T-helper 1 cell treated with Interleukin-12 subunit alpha and Interleukin-12 subunit beta and Interleukin-4 antibody, amounts not matched to agents 30 μg/mL and 1 μg/mL, for 36 hours (primary cell): ENCODE results near the gene PLA1A.

Source experiments
- H3K27ac Mint-ChIP-seq: one replicate; pipeline ENCODE4 v1.8.0; 2021; ENCODE audit warnings: mild to moderate bottlenecking, mixed read lengths
- H3K27me3 Mint-ChIP-seq: one replicate; pipeline ENCODE4 v1.8.0; 2021; ENCODE audit warnings: low read depth, mixed read lengths
- H3K36me3 Mint-ChIP-seq: one replicate; pipeline ENCODE4 v1.8.0; 2021; ENCODE audit warnings: low read depth, mixed read lengths
- H3K4me1 Mint-ChIP-seq: one replicate; pipeline ENCODE4 v1.8.0; 2021; ENCODE audit warnings: low read depth, mixed read lengths
- H3K4me3 Mint-ChIP-seq: one replicate; pipeline ENCODE4 v1.8.0; 2021; ENCODE audit warnings: mild to moderate bottlenecking, moderate library complexity, mixed read lengths
- H3K9me3 Mint-ChIP-seq: one replicate; pipeline ENCODE4 v1.8.0; 2021; ENCODE audit warnings: mixed read lengths

The PLA1A gene

DNA sequence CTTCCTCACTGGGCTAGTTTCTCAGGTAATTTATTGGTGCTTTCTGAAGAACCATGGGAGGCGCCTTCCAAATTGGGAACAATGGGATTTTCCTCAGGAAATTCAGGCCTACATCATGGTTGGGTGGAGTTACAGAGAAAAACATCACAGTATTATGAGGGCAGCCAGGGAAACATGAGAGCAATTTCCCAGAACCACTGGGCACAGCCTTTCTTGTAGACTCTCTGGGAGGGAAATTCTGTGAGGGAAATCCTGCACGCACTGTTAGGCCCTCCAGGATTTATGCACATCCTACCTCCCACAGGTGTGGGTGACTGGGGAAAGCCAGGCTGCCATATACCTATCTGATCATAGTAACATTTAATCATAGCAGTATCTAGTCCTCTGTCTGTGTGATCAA lies 49.5 kb downstream of the PLA1A start:
- Mint-ChIP-seq H3K36me3 (peaks cover 3% of the 10 kb centered on the region), H3K27ac (no peak overlapping the region), H3K27me3 (no peaks in the 10 kb centered on the region), H3K4me1 (peaks cover 2% of the 10 kb centered on the region), H3K4me3 (no peak overlapping the region), H3K9me3 (no peaks in the 10 kb centered on the region)

DNA sequence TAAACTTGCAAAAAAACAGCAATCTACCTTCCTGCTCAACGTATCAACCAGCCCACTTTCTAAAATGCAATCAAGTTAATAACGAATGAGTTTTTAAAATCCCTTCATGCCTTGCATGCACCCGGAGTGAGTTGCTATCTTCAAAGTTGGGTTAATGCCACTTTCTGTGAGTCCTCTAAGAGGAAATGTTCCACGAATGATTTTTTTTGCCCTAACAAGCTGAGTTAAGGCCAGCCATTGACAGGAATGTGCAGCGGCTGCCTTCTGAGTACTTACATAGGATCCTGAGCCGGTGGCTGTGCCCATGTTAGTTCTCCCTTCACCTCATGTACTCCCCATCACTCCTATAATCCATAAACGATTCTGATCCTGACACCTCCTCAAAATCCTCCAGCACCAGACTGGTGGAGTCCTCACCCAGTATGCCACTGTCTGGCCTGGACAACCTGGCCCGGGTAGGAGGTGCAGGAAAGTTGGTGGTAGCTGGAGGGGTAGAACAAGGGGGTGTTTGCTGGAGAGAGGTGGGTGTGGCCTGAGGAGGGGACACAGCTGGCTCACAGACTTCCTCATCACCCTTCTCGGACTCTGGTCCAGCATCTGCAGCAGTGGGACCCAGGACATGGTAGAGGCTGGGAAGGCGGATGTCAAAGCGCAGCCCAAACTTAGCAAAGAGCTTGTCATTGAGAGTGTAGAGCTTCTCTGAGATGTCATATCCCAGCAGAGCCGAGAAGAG lies 50.3 kb downstream of the PLA1A start:
- Mint-ChIP-seq H3K27me3 (no peaks in the 10 kb centered on the region), H3K4me1 (peaks cover 2% of the 10 kb centered on the region), H3K36me3 (peaks cover 3% of the 10 kb centered on the region), H3K9me3 (no peaks in the 10 kb centered on the region), H3K4me3 (no peak overlapping the region), H3K27ac (no peak overlapping the region)

DNA sequence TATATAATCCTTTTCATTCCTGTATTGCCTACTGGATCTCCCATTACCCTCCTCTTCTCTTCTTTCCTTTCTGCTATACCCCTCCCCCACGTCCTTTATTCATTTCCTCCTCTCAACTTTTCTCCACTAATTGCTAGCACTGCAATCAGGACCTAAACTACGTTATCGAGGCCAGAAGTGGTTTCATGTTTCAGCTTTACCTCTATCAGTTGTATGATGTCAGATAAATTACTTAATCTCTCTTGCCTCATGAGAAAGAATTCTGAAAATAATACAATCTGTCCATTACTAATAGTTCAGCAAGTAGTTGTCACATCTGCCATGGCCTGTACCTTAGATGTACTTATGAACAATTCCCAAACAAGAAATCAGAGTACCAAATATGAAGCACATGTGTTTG lies 52.1 kb downstream of the PLA1A start:
- H3K9me3 Mint-ChIP-seq: no peaks in the 10 kb centered on the region
- no peaks in the 10 kb centered on the region for H3K27me3 Mint-ChIP-seq
- no peak overlapping the region for H3K27ac Mint-ChIP-seq
- no peak overlapping the region for H3K4me3 Mint-ChIP-seq
- H3K4me1 Mint-ChIP-seq: no peaks in the 10 kb centered on the region
- peaks cover 3% of the 10 kb centered on the region for H3K36me3 Mint-ChIP-seq

DNA sequence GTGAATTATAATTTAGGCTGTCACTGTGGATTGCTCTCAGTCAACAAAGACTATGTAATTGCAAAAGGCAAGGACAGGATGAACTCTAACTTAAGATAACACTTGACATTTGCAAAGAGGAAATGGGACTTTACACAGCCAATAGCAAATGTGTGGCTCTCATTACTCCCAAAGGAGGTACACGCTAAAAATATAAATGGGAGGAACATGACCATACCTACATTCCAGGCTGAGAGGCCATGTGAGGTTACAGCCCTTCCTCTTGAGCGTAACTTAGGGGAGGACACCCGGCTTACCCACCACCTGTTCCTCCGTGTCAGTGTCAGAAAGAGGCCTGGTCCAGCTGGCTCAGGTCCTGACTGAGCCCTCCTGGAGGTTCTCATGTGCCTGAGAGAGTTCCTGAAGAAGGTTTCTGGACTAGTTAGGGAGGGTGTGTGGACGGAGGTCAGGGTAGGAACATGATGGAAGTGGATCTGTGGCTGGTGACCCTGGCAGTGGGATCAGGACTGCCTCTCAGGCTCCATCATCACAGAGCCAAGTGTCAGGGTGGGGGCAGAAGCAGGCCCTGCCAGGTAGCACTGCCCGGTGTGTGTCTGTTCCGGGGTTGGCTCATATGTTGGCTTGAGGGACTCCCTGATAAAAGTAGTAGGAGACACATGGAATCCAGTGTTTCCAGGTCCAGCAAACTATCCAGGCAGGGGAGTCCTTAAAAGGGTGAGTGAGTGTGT lies 54.8 kb downstream of the PLA1A start:
- Mint-ChIP-seq H3K4me1 (no peaks in the 10 kb centered on the region), H3K36me3 (no peaks in the 10 kb centered on the region), H3K27ac (no peak overlapping the region), H3K9me3 (no peaks in the 10 kb centered on the region), H3K27me3 (no peaks in the 10 kb centered on the region), H3K4me3 (no peak overlapping the region)

DNA sequence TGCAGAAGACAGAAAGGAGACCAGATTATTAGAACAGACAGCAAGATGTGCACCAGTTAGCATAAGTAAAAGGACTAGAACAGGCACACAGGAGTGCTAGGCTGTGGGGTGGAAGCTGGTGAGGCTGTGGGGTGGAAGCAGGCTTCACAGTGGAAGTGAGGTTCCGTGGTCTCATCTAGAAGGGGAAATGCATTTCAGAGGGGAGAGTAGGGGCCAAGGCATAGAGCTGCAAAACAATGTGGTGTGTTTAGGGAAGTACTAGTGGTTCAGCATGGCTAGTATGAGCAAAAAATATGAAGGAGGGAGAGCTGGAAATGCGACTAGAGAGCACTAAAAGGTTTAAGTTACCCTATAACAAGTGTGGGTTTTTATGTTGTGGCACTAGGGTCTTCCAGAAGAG lies 56.2 kb downstream of the PLA1A start:
- Mint-ChIP-seq H3K36me3 (no peaks in the 10 kb centered on the region), H3K4me3 (no peak overlapping the region), H3K9me3 (no peaks in the 10 kb centered on the region), H3K4me1 (peaks cover 6% of the 10 kb centered on the region), H3K27ac (no peak overlapping the region), H3K27me3 (no peaks in the 10 kb centered on the region)

DNA sequence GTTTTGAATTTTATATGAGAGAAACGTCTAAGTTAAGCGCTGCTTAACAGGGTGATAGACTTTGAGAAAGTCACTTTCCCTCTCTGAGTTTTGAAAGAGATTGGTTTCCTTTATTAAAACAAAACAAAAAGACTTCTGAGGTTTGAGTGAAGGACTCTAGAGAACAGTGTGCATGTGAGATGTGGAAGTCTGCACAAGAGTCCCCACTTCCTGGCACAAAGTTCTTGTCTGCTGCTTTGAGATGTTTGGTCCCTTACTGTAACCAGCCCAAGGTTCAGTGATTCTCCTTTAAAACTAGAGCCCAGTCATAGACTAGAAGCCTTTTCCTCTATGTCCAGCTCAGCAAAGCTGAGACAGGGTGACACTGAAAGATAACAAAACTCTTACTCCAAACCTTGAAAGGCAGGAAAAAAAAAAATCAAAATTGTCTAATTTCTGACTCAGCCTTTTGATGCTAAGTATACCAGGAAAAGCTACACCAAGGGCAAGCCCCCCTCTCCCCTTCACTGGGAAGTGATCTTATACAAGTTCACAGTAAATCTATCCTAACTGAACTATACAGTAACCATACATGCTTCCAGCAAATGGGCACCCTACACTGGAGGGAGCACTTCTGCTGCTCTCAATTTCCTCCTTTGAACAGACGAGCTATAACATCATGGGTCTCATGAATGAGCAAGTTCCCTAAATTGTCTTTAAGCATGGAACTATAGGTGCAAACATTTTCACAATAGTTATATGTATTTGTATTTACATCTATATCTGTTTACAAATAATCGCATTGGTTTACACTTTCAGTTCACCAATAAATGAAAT lies 60.4 kb downstream of the PLA1A start:
- H3K27me3 Mint-ChIP-seq: no peaks in the 10 kb centered on the region
- no peak overlapping the region for H3K27ac Mint-ChIP-seq
- H3K36me3 Mint-ChIP-seq: peaks cover 1% of the 10 kb centered on the region
- peaks cover 6% of the 10 kb centered on the region for H3K4me1 Mint-ChIP-seq
- H3K4me3 Mint-ChIP-seq: no peak overlapping the region
- H3K9me3 Mint-ChIP-seq: no peaks in the 10 kb centered on the region

DNA sequence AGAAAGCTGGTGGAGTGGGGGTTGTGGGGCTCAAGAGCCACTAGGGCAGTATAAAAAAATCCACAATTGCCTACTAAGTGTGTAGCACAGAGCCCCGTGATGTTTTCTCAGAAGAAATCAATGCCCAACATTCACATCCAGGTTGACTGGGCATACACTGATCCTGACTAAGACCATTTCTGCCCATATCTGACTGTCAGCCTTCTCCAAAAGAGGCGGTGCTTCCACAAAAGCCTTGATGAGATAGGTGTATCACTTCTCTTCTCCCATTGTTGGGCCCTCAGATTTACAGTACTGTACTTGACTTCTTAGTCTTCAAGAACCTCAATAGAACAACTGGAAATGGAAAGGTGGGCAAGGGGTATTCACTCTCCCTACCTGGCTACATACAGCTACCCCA lies 61.3 kb downstream of the PLA1A start:
- no peaks in the 10 kb centered on the region for H3K9me3 Mint-ChIP-seq
- no peaks in the 10 kb centered on the region for H3K27me3 Mint-ChIP-seq
- no peak overlapping the region for H3K4me3 Mint-ChIP-seq
- H3K36me3 Mint-ChIP-seq: peaks cover 1% of the 10 kb centered on the region
- H3K27ac Mint-ChIP-seq: no peak overlapping the region
- H3K4me1 Mint-ChIP-seq: peaks cover 6% of the 10 kb centered on the region

DNA sequence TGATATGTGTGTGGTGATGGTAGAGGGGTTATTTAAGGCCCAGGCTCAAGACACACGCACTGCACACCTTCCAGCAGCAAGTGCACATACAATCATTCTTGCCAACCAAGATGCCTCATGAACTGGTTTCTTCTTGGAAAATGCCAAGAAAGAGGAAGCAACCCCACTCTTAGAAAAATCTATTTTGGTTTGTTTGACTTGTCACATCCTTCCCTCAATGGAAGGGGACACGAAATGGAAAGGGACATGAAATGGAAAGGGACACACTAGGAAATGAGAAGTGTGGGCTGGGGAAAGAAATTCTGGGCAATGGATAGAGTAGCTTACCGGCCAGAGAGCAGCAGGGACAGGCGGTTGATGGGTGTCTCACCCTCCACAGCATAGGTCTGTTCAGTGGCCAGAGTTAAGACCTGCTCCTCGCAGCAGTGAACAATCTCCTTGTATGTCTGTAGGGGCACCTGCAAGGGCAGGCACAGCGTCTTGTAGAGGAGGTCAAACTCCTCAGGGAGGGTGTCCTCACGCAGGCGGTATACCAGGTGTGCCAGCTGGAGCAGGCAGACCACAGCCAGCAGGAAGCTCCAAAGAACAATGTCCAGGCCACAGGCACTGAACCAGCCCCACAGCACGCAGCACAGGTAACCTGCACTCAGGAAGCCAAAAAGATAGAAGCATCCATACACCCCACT lies 62.1 kb downstream of the PLA1A start:
- no peak overlapping the region for H3K27ac Mint-ChIP-seq
- peaks cover 1% of the 10 kb centered on the region for H3K36me3 Mint-ChIP-seq
- no peaks in the 10 kb centered on the region for H3K9me3 Mint-ChIP-seq
- no peak overlapping the region for H3K4me3 Mint-ChIP-seq
- H3K4me1 Mint-ChIP-seq: peaks cover 6% of the 10 kb centered on the region
- H3K27me3 Mint-ChIP-seq: no peaks in the 10 kb centered on the region

DNA sequence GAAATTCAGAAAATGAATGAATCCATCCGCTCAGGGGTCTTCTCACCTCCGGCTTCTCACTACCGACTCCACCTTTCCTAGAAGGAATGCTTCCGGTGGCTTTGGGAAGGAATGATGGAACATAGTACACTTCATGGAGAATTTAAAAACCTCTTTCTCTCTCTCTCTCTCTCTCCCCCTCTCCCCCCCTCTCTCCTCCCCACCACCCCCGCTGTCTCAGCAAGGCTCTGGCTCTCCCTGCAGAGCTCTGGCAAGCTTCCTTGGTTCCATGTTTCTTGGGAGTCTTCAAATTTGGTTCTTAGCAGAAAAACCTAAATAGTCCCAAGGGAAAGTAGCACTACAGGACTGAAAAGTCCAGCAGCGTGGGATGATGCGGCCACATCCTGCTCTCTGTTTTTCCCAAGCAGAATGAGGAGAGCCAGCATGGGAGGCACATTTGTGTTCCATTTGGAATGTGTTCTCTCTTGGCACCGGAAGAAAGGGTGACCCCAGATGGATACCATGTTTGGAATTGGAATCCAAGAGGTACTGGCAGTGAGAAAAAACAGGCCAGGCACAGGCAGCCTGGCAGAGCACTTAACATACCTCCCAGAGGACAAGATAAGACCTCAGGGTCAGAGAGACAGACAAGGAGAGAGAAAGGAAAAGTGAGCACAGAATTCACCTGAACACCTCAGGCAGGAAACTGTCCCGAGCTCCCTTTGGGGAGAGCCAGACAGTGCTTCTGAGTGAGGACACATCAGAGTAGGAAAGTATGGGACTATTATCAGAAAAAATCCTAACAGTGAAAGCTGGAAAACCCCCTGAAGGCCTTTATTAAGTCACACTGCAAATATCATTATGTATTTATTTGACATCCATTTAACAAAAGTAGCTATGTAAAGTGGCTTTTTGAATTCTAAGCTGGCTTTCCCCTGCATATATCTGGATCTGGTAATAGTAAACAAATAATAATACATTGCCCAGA lies 63.1 kb downstream of the PLA1A start, which contains the start of gene POPDC2:
POPDC2 (minus strand) TSS at position 116 of the 967 bp plus-strand sequence. CDS start 166 bp downstream, outside the sequence.
- H3K9me3 Mint-ChIP-seq: no peaks in the 10 kb centered on the region
- H3K4me1 Mint-ChIP-seq: peaks cover 7% of the 10 kb centered on the region
- no peak within 1 kb of the TSS for H3K4me3 Mint-ChIP-seq
- no peaks in the 10 kb centered on the region for H3K27me3 Mint-ChIP-seq
- H3K36me3 Mint-ChIP-seq: peaks cover 1% of the 10 kb centered on the region
- no peak within 1 kb of the TSS for H3K27ac Mint-ChIP-seq

DNA sequence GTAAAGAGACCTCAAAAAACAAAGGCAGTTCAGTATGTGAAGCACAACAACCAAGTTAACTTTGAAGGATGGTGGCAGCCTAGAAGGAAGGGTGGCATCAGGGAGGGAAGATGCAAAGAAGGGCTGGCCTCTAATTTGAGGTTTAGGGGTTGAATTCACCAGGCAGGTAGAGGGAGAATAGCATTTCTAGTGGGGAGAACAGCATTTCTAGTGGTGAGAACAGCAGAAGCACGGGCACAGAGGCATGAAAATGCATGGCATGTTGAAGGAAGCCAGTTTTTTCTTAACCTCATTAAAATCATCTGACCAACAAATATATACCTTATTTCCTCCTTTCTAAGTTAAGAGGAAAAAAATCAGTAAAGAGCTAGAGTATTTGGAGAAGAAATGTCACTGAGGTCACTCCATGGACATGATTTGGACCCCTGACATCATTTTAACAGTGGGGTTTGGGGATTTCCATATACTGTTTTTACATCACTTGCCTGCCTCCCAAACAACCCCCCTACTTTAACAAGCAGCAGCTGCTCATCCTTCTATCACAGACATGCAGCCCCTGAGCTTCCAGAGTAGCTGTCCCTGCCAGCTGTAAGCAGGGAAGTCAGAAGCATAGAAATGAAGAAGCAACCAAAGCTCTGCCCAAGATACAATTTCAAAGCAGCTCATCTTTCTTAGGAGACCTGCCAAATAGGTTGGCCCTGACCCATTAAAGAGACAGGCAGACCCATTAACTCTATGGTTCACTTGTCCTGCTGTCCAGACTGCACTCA lies 65.1 kb downstream of the PLA1A start:
- no peak overlapping the region for H3K4me3 Mint-ChIP-seq
- H3K27me3 Mint-ChIP-seq: no peaks in the 10 kb centered on the region
- H3K4me1 Mint-ChIP-seq: peaks cover 5% of the 10 kb centered on the region
- no peak overlapping the region for H3K27ac Mint-ChIP-seq
- no peaks in the 10 kb centered on the region for H3K9me3 Mint-ChIP-seq
- H3K36me3 Mint-ChIP-seq: peaks cover 7% of the 10 kb centered on the region

DNA sequence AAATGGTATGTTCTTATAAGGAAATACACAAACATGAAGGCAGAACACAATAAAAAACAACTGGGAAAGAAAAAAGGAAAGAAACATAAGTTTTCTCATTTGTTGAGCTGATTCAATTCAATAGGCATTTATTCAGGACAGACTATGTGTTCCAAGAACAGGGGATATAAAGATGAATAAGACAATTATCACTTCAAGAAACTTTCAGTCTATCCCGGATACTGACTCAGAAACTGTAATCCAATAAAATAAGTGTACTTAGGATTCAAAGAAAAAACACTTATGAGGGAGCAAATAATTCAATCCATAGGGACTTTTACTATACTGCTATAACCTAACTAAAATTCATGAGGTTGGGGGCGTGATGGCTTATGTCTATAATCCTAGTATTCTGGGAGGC lies 66.2 kb downstream of the PLA1A start:
- Mint-ChIP-seq H3K4me3 (no peak overlapping the region), H3K27ac (no peak overlapping the region), H3K36me3 (peaks cover 7% of the 10 kb centered on the region), H3K4me1 (peaks cover 2% of the 10 kb centered on the region), H3K9me3 (no peaks in the 10 kb centered on the region), H3K27me3 (no peaks in the 10 kb centered on the region)

DNA sequence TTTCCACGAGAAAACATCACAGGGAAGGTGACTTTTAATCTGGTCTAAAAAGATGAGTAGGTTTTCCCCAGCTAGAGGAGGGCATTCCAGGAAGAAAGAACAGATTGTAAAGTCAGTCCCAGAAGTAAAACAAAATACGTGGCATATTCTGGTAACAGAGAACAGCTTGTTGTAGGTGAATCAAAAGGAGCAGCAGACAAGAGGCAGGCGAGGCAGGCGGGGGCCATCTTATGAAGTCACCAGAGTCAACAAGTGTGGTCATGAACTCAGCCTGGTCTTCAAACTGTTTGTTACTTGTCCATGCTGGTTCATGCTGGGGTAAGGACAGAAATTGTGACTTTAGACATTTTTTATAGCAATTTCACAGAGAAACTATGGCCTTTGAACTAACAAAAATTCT lies 66.7 kb downstream of the PLA1A start:
- Mint-ChIP-seq H3K4me3 (no peak overlapping the region), H3K27me3 (no peaks in the 10 kb centered on the region), H3K36me3 (peaks cover 7% of the 10 kb centered on the region), H3K27ac (no peak overlapping the region), H3K4me1 (peaks cover 2% of the 10 kb centered on the region), H3K9me3 (no peaks in the 10 kb centered on the region)

DNA sequence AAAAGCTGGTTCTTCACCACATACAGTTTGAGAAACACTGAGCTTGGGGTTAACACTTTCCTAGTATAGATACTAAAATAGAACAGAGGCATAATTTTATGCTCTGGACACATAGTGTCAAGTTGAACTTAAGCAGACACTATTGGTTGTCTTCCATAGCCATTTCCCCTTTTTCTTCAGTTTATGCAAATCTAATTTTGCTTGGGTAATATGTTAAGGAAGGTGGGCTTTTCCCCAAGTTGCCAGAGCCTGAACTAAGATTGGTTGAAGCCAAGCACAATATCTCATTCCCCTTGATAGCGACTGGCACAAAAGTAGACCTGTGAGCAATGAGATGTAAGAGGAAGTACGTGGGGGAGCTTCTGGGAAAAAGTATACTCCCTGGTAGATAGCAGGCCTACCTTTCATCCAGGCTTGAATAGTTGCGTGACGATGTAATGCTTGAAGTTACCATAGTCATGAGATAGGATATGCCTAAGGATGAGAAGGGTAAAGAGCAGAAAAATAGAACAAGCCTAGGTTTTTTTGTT lies 67.2 kb downstream of the PLA1A start:
- Mint-ChIP-seq H3K4me3 (no peak overlapping the region), H3K36me3 (peaks cover 8% of the 10 kb centered on the region), H3K27ac (no peak overlapping the region), H3K4me1 (peaks cover 2% of the 10 kb centered on the region), H3K27me3 (no peaks in the 10 kb centered on the region), H3K9me3 (no peaks in the 10 kb centered on the region)
